Activated CD4-positive, alpha-beta T cell treated with anti-CD3 and anti-CD28 coated beads, Interleukin-2, amount 10 ng/mL, durations not matched to agents 7 days and 5 days (primary cell): Measurements from ENCODE around the gene COL15A1. TPM values are rescaled to one million over a fixed set of nuclear protein-coding genes. Genes with fewer than 3 reads are reported as not detected.

Source experiments
- CTCF ChIA-PET: fragments of 350-600 bp; sonication (Branson Sonifier 250); formaldehyde crosslinking; loops from one replicate; lab custom pipeline; 2021; ENCODE audit warnings: antibody characterized with exemption; lab: Charles Lee
- POLR2A ChIA-PET: fragments of 350-600 bp; sonication (Branson Sonifier 250); formaldehyde crosslinking; loops from one replicate; lab custom pipeline; 2021; ENCODE audit warnings: antibody characterized with exemption; lab: Charles Lee
- DNase-seq: peaks from one replicate; pipeline ENCODE4 v3.0.0-alpha.2; 2020
- H3K27ac Mint-ChIP-seq: one replicate; pipeline ENCODE4 v1.8.0; 2021; ENCODE audit warnings: mild to moderate bottlenecking, moderate library complexity, mixed read lengths
- H3K27me3 Mint-ChIP-seq: one replicate; pipeline ENCODE4 v1.8.0; 2021; ENCODE audit warnings: mixed read lengths
- H3K36me3 Mint-ChIP-seq: one replicate; pipeline ENCODE4 v1.8.0; 2021; ENCODE audit warnings: low read depth, mixed read lengths
- H3K4me1 Mint-ChIP-seq: one replicate; pipeline ENCODE4 v1.8.0; 2021; ENCODE audit warnings: mixed read lengths
- H3K4me3 Mint-ChIP-seq: one replicate; pipeline ENCODE4 v1.8.0; 2021; ENCODE audit warnings: mild to moderate bottlenecking, moderate library complexity, mixed read lengths
- H3K9me3 Mint-ChIP-seq: one replicate; pipeline ENCODE4 v1.8.0; 2021; ENCODE audit warnings: mixed read lengths
- total RNA-seq, 2 experiments: library from RNA; stranded (reverse); gene quantifications; one replicate each; pipeline ENCODE4 v1.2.3, GENCODE V29; 2021

The COL15A1 gene
- total RNA-seq, 2 experiments from 2014 or later: 0.07 to 0.12 TPM

GRCh38 chr9:99071313-99072039 lies 127.8 kb downstream of the COL15A1 start:
- no peak for DNase-seq
- ChIA-PET POLR2A (no interaction called here), CTCF (interaction anchor here (0.8 to 1.7 kb wide), 5 partner anchors 10 to 42 kb away, joined by 3 to 7 read pairs (median 4); no protein-coding TSS in a partner anchor)
- Mint-ChIP-seq H3K9me3 (peaks cover 10% of the 10 kb centered on the region), H3K27me3 (no peaks in the 10 kb centered on the region), H3K4me3 (no peak overlapping the region), H3K36me3 (peaks cover 9% of the 10 kb centered on the region), H3K4me1 (peaks cover 58% of the 10 kb centered on the region), H3K27ac (peak overlapping the region; percentile 62)

DNA sequence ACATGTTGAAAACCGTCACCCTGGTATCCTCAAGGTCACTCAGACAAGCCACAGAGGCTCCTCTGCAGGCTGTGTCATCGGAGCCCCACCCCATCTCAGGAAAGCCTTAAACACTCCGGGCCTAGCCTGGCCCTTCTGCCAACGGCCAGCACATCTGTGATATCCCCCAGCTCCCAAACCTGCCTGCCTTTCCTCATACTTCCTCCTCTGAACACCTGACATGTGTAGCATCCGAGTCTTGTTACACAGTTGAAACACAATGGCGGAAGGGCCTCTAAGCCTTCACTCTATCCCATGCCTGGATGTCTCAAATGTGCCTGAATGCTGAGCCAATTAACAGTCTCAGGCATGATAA lies 128.3 kb downstream of the COL15A1 start:
- peaks cover 9% of the 10 kb centered on the region for H3K36me3 Mint-ChIP-seq
- ChIA-PET CTCF (interaction anchor here (1.0 to 1.7 kb wide), 2 partner anchors 14 to 20 kb away, joined by 3 to 7 read pairs; no protein-coding TSS in a partner anchor), POLR2A (no interaction called here)
- peaks cover 64% of the 10 kb centered on the region for H3K4me1 Mint-ChIP-seq
- H3K27me3 Mint-ChIP-seq: no peaks in the 10 kb centered on the region
- H3K9me3 Mint-ChIP-seq: peaks cover 10% of the 10 kb centered on the region
- DNase-seq: no peak
- H3K27ac Mint-ChIP-seq: peak overlapping the region; percentile 44
- no peak overlapping the region for H3K4me3 Mint-ChIP-seq

DNA sequence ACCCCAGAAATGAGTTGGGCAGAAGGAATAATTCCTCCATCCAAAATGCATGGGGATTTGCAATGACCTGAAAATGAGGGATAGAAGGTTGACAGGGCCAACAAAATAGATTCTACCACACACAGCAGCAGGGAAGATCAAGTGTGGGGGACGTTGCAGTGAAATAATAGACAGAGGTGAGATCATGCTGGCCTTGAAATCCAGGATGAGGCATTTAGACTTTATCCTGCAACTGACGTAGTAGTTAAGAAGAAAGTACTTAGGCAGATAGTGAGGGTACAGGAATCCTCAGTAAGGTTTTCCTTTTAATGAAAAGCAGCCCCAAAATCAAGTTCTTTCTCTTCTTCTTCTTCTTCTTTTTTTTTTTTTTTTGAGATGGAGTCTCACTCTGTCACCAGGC lies 129.6 kb downstream of the COL15A1 start:
- H3K9me3 Mint-ChIP-seq: peaks cover 10% of the 10 kb centered on the region
- no peaks in the 10 kb centered on the region for H3K27me3 Mint-ChIP-seq
- H3K4me1 Mint-ChIP-seq: peaks cover 65% of the 10 kb centered on the region
- peaks cover 8% of the 10 kb centered on the region for H3K36me3 Mint-ChIP-seq
- POLR2A ChIA-PET: no interaction called here
- H3K4me3 Mint-ChIP-seq: no peak overlapping the region
- CTCF ChIA-PET: no interaction called here
- DNase-seq: no peak
- no peak overlapping the region for H3K27ac Mint-ChIP-seq

DNA sequence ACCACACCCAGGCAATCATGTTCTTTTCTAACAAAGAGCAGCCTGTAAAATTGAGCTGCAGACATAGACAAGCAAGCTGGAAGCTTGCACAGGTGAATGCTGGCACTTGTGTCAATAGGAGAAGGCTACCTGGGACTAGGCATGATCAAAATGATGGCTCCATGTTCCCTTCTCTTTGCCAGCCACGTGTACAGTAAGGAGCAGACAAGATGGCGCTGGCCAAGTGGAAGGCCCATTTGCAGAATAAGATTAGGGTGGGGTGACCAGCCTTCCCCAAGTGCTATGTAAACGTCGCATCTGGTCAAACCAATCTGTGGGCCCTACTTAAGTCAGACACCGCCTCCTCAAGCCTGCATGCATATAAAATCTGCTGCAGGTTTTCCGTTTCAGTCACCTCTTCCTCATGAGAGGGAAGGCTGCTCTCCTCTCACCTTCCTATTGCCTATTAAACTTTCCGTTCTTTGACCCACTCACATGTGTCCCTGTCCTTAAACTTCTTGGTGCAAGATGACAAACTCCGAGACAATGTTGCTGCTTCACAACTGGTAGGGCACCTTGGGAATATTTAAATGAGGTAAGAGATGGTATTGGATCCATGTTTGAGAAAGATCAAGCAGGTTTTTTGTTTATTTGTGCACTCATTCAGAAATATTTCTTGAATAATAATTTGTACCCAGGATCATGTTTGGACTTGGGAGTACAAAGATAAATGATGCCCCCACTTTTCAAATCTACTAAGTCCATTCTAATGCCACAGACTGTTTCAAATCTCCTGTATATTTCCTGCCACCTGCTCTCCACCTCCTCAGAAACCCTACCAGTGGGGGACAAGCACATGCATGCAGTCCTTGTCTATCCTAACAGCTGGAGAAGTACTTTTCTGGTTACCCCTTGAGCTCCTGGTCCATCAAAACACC lies 130.5 kb downstream of the COL15A1 start:
- Mint-ChIP-seq H3K4me1 (peaks cover 58% of the 10 kb centered on the region), H3K9me3 (peaks cover 7% of the 10 kb centered on the region), H3K4me3 (no peak overlapping the region), H3K27ac (no peak overlapping the region), H3K36me3 (peaks cover 2% of the 10 kb centered on the region), H3K27me3 (no peaks in the 10 kb centered on the region)
- no peak for DNase-seq
- ChIA-PET POLR2A (interaction anchor here (0.7 to 1.6 kb wide), 2 partner anchors 16 to 271 kb away, joined by 3 to 5 read pairs; no protein-coding TSS in a partner anchor), CTCF (interaction anchor here (1.0 to 1.2 kb wide), 2 partner anchors 15 to 18 kb away, joined by 3 to 4 read pairs; no protein-coding TSS in a partner anchor)

DNA sequence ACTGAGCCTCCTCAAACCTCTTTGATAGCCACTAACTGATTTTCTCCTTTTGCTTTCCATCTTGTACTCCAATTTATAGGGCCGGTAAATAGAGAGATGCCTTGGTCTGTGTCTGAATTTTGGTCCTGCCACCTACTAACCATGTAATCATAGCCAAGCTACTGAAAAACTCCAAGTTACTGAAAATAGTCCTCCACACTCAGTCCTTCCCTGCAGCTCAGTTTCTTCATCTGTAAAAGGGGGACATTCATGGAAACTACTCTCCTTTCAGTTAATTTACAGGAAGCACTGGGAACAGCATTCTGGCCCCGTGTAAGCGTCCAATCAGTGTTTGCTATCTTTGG lies 131.2 kb downstream of the COL15A1 start:
- no peak overlapping the region for H3K27ac Mint-ChIP-seq
- H3K4me1 Mint-ChIP-seq: peaks cover 53% of the 10 kb centered on the region

GRCh38 chr9:99075246-99075912 lies 131.7 kb downstream of the COL15A1 start:
- no peak for DNase-seq
- ChIA-PET CTCF (interaction anchor here (1.0 to 1.2 kb wide), 2 partner anchors 14 to 17 kb away, joined by 3 to 4 read pairs; no protein-coding TSS in a partner anchor), POLR2A (interaction anchor here (0.6 to 1.6 kb wide), 3 partner anchors 17 to 974 kb away, joined by 3 to 5 read pairs (median 3); no protein-coding TSS in a partner anchor)
- H3K27ac Mint-ChIP-seq: no peak overlapping the region
- peaks cover 4% of the 10 kb centered on the region for H3K9me3 Mint-ChIP-seq
- peaks cover 49% of the 10 kb centered on the region for H3K4me1 Mint-ChIP-seq
- H3K4me3 Mint-ChIP-seq: no peak overlapping the region
- H3K27me3 Mint-ChIP-seq: no peaks in the 10 kb centered on the region
- H3K36me3 Mint-ChIP-seq: no peaks in the 10 kb centered on the region

More for the DNA sequence above, 131.2 kb downstream of the COL15A1 start:
- Mint-ChIP-seq H3K4me3 (no peak overlapping the region), H3K27me3 (no peaks in the 10 kb centered on the region), H3K36me3 (no peaks in the 10 kb centered on the region), H3K9me3 (peaks cover 4% of the 10 kb centered on the region)
- CTCF ChIA-PET: interaction anchor here (1.0 to 1.2 kb wide), 2 partner anchors 15 to 17 kb away, joined by 3 to 4 read pairs; no protein-coding TSS in a partner anchor
- DNase-seq: no peak
- POLR2A ChIA-PET: interaction anchor here (0.7 to 1.6 kb wide), 2 partner anchors 17 to 271 kb away, joined by 3 to 5 read pairs; no protein-coding TSS in a partner anchor

GRCh38 chr9:99076030-99076429 lies 132.3 kb downstream of the COL15A1 start:
- no peaks in the 10 kb centered on the region for H3K36me3 Mint-ChIP-seq
- H3K4me3 Mint-ChIP-seq: no peak overlapping the region
- H3K27ac Mint-ChIP-seq: peak overlapping the region; percentile 94
- no peaks in the 10 kb centered on the region for H3K27me3 Mint-ChIP-seq
- no peak for DNase-seq
- ChIA-PET POLR2A (interaction anchor here (0.6 kb wide), 2 partner anchors 29 to 974 kb away, joined by 3 to 5 read pairs; partner anchors contain the start of gene TGFBR1), CTCF (interaction anchor here (1.1 to 1.2 kb wide), 2 partner anchors 14 to 18 kb away, joined by 4 to 5 read pairs; no protein-coding TSS in a partner anchor)
- H3K4me1 Mint-ChIP-seq: peaks cover 43% of the 10 kb centered on the region
- no peaks in the 10 kb centered on the region for H3K9me3 Mint-ChIP-seq

DNA sequence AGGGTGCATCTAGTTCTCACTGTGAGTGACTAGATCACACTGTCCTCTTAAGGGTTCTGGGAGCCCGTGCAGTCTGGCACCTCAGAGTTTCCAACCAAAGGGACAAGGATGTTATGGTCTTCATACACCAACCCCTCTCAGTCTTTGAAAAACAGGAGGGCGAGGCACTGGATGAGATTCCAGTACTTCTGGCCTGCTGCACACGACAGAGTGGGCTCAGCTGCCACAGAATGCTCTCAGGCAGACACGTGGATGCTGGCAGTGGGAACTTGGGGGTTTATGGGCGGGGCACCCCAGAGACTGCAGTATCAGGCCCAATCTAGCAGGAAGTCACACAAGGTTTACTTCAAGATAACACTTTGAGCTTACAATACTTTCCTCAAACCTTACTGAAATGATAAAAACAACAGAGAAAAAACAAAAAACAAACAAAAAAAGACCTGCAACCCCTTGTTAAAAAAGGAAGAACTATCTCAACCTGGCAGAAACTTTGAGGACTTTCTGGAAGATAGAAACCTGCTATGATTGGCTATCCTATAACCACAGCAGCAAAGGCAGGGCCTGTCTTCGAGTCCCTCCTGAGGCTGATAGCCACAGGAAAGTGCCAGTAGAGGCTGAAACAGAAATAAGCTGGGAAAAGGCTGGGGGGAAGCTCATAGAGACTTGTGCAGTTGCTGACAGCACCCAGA lies 132.9 kb downstream of the COL15A1 start:
- Mint-ChIP-seq H3K4me1 (peaks cover 37% of the 10 kb centered on the region), H3K4me3 (peak overlapping the region; percentile 4), H3K27ac (peak overlapping the region; percentile 94), H3K27me3 (peaks cover 2% of the 10 kb centered on the region), H3K9me3 (no peaks in the 10 kb centered on the region), H3K36me3 (no peaks in the 10 kb centered on the region)
- ChIA-PET CTCF (interaction anchor here (1.1 to 1.6 kb wide), 3 partner anchors 15 to 18 kb away, joined by 4 to 5 read pairs (median 4); no protein-coding TSS in a partner anchor), POLR2A (interaction anchor here (0.6 kb wide), 1 partner anchor 28 kb away, joined by 5 read pairs; the partner anchor contains the start of gene TGFBR1)
- peak; percentile 53 for DNase-seq

- no peak for DNase-seq
- Mint-ChIP-seq H3K9me3 (no peaks in the 10 kb centered on the region), H3K4me1 (peaks cover 35% of the 10 kb centered on the region), H3K27ac (no peak overlapping the region), H3K27me3 (peaks cover 7% of the 10 kb centered on the region), H3K4me3 (no peak overlapping the region), H3K36me3 (no peaks in the 10 kb centered on the region)
- POLR2A ChIA-PET: no interaction called here
- CTCF ChIA-PET: interaction anchor here (1.9 to 2.0 kb wide), 2 partner anchors 20 to 25 kb away, joined by 5 to 7 read pairs; no protein-coding TSS in a partner anchor
These were observed 135.0 kb downstream of the COL15A1 start for GRCh38 chr9:99078717-99079116.

DNA sequence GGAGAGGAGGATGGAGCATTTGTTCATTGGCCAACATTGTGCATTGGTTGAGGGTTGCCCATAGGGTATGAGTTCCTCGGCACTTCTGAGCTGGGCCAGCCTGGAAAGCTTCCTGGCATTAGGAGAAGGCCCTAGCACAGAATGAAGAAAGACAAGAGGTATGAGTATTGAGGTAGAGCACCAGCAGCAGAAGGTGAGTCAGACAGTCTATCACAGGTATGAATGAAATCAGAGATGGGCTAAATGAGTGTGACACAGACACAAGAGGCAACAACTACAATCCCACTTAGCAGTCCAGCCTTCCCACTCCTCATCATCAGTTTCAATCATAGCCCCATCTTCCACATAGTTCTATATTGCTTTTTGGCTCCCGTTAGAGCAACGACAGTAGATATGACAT lies 135.8 kb downstream of the COL15A1 start:
- Mint-ChIP-seq H3K27me3 (peaks cover 7% of the 10 kb centered on the region), H3K36me3 (no peaks in the 10 kb centered on the region), H3K4me1 (peaks cover 31% of the 10 kb centered on the region), H3K4me3 (no peak overlapping the region), H3K9me3 (no peaks in the 10 kb centered on the region), H3K27ac (no peak overlapping the region)
- DNase-seq: no peak
- CTCF ChIA-PET: interaction anchor here (1.9 to 2.0 kb wide), 2 partner anchors 21 to 24 kb away, joined by 5 to 7 read pairs; no protein-coding TSS in a partner anchor
- POLR2A ChIA-PET: no interaction called here

DNA sequence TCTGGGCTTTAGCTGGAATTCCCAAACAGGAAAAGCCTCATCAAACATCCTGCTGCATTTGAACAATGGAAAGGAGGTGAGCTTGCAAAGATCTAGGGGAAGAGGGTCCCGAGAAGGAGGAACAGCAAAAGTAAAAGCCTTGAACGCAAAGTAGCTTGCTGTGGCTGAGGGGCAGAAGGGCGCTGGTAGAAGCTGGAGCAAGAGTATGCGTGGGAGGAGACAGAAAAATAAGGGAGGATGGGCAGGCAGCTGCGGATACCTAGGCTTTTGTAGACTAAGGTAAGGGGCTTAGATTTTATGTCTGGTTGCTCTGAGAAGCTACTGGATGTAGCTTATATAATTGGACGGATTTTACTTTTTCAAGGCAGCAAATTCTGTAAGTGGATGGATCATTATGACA lies 139.3 kb downstream of the COL15A1 start:
- H3K27me3 Mint-ChIP-seq: peaks cover 7% of the 10 kb centered on the region
- DNase-seq: no peak
- CTCF ChIA-PET: interaction anchor here (0.8 to 2.7 kb wide), 5 partner anchors 20 to 72 kb away, joined by 3 to 9 read pairs (median 4); no protein-coding TSS in a partner anchor
- no peak overlapping the region for H3K27ac Mint-ChIP-seq
- H3K36me3 Mint-ChIP-seq: peaks cover 6% of the 10 kb centered on the region
- no peak overlapping the region for H3K4me3 Mint-ChIP-seq
- peaks cover 4% of the 10 kb centered on the region for H3K9me3 Mint-ChIP-seq
- POLR2A ChIA-PET: no interaction called here
- H3K4me1 Mint-ChIP-seq: peaks cover 16% of the 10 kb centered on the region
